ENCODE measurements around the gene CPA1.

CPA1 gene

DNA sequence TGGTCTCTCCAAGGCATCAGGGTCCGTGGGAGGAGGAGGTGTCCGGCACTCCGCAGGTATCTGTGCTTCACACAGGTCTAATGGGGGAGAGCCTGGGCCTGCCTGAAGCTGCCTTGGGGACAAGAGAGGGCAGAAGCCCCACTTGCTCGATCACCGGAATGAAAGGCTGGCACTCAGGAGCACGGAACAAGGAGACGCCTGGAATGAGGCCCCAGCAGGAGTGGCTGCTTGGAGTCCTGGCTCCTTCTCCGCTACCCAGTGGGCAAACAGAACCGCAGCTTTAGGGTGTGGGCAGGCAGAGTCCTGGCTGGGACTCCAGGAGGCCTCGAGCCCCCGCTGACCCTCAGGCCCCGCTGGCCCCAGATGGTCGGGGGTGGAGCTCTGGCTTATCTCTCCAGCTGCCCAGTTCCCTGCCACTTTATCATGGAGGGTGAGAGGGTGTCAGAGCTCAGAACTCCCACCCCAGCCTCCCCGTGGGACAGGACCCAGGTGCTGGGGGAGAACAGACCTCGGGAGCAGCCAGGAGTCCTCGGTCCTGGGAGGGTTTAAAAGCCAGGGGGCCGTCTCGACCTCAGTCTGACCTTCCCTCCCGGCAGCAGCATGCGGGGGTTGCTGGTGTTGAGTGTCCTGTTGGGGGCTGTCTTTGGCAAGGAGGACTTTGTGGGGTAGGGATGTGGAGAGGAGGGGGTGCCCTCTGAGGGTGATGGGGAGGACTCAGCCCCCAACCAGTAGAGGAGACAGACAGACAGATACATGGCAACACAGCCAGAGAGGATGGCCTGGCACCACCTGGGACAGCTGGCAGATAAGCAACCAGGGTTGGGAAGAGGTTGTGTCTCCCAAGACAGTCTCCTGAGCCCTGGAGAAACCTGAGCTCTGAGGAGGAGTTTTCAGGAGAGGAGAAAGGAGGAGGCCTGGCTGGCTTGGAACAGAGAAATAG is at the start of gene CPA1:
Gene CPA1, plus strand, starts transcription at position 574 of the 940 bp plus-strand sequence. Its CDS starts 27 bp downstream, at position 601.
- no peak for DNase-seq (ENCODE audit: low spot score)

DNA sequence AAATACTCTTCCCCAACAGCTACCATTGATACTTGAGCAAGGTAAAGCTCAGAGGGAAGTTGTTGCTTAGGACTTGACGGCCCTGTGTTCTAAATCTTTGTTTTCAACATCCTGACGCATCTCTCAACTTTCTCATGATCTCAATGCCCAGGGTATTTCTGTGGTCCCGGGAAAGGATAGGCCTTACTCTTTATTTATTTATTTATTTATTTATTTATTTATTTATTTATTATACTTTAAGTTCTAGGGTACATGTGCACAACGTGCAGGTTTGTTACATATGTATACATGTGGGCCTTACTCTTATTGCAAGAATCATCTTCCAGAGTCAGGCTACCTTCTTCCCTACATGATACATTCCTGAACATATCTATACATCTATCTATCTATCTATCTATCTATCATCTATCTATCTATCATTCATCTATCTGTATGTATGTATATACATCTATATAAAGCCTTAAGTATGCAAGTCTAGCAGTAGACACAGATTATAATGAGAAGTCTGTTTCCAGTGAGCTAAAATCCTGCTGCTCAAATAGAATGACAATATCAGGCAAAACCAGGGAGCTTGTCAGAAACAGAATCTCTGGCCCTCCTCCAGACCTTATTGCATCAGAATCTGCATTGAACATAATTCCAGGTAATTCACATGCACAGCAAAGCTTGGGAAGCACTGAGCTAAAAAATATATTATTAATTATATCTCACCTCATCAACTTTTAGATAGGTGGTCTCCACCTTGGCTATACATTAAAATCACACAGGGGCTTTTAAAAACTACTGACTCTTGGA is 47.8 kb upstream of the CPA1 start:
- no peak for DNase-seq (ENCODE audit: low spot score)

DNA sequence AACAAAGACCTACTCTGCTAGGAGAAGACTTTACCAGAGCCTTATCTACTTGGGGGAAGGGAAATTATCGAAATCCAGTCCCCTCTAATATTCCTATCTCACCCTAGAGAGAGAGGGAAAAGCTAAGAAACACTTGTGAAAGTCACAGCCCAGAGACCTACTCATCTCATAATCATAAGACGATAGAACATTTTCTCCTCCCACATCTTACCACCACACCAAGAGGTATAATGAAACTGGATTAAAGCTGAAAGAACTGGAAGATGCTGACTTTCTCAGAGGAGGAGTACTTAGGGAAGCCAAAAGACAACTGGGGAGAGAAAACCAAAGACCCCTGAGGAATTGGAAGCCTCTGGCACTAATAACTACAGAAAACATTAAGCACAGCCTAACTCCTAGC is 46.5 kb upstream of the CPA1 start:
- DNase-seq (ENCODE audit: low spot score), result no peak

DNA sequence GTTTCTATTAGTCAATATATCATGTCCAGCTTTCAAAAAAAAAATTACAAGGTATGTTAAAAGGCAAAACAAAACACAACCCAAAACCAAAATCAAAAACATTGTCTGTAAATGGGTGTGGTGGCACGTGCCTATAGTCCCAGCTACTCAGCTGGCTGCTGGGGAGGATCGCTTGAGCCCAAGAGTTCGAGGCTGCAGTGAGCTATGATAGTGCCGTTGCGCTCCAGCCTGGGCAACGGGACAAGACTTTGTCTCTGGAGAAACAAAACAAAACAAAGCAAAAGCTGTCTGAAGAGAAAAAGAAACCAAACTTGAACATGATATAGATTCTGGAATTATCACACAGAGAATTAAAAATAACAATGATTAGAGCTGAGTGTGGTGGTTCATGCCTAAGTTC is 46.0 kb upstream of the CPA1 start:
- no peak for DNase-seq (ENCODE audit: low spot score)

DNA sequence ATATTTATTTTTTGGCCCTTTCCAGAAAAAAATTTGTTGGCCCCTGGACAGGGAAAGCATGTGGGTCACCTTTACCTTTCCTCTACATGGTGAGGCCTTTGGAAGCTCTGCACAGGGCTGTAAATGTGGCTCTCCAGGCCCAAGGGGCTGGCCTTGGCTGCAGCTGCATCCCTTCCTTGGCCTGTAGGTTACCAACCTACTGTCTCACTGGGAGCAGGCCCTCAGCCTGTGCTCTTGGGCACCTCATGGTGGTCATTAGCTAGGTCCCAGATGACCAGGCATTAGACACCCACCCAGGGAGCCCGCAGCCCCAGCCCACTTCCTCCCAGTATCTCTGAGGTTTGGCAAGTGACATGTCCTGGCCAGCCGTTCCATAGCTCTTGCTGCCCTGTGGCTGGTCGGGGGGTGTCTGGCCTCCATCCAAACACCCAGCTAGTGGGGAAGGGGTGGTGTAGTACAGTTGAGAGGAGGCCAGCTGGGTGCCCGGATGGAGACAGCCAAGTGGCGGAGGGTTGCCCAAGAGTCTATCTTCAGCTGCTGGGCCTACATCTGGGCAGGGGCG is 42.8 kb upstream of the CPA1 start:
- DNase-seq (ENCODE audit: low spot score), result no peak

DNA sequence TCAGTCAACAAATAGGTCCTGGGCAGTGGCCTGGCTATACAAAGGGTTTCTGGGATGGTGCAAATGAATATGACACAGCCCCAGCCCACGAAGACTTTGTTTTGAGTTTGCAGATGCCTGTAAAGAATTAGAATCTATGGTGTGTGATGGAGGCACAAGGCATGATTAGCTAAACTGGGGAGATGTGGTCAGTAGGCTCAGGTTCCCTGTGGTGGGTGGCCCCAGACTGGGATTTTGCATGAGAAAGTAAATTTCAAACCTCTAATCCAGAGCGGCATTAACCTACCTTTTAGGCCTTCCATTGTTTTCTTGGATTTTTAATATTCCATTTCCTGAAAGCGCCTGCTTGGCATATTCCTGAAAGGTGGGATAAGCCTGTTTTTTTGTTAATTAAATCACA is 42.1 kb upstream of the CPA1 start:
- DNase-seq (ENCODE audit: low spot score), result no peak

DNA sequence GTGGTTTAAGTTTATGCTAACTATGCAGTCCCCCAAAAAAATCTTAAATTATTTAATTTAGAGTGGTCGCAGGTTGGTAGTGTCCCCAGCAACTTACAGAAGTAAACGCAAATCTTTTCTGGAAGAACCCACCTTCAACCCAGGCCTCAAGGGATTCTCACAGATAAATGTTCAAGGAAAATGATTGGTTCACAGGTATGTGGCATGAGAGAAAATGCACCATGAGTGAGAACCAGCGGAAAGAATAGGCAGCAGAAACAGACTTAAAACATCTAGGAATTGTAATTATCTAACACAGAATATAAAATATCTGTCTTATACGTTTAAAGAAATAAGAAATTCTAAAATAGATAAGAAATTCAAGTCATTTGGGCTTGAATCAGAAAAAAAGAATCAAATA is 38.4 kb upstream of the CPA1 start:
- no peak for DNase-seq (ENCODE audit: low spot score)

DNA sequence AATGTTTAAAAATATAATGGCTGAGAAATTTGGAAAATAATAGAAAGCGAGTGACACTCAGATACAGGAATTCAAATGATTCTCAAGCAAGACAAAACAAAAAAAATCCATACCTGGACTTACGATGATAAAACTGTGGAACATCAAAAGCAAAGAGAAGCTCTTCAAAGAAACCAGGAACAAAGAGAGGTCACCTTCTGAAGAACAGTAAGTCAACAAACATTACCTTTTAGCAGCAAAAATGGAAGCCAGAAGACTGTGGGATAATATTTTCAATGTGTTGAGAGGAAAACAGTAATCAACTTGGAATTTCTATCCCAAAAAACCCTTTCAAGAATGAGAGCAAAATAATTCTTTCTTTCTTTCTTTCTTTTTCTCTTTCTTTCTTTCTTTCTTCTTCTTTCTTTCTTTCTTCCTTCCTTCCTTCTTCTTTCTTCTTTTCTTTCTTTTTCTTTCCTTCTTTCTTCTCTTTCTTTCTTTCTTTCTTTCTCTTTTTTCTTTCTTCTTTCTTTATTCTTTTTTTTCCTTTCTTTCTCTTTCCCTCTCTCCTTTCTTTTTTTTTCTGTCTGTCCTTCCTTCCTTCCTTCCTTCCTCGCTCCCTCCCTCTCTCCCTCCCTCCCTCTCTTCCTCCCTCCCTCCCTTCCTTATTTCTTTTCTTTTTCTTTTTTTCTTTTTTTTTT is 37.5 kb upstream of the CPA1 start:
- DNase-seq (ENCODE audit: low spot score), result no peak

DNA sequence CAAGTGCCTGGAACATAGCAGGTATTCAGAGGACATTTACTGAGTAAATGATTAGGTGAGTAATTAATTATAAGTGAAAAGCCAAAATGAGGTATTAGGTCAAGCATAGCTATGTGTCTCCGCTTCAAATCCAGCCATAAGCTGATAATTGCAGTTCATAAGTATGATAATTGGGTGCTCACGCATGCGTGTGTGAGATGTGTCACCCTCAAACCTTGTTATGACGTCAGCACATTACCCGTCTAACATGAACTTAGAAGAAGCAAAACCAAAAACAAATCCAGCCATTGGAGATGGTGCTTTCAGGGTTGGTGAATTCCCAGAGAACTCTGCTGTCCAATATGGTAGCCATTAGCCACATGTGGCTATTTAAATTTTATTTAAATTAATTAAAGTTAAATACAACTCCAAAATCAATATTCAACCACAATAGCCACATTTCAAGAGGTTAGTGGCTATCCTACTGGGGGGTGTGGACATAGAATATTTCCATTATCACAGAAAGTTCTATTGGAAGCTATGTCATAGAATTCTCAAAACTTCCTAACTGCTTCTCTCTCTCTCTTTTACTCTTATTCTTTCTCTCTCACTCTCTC is 35.9 kb upstream of the CPA1 start, which contains the start of gene CPA5:
Gene CPA5, plus strand, starts transcription at position 546 of the 596 bp plus-strand sequence. CDS start 1,670 bp downstream, outside the sequence.
- no peak for DNase-seq (ENCODE audit: low spot score)

DNA sequence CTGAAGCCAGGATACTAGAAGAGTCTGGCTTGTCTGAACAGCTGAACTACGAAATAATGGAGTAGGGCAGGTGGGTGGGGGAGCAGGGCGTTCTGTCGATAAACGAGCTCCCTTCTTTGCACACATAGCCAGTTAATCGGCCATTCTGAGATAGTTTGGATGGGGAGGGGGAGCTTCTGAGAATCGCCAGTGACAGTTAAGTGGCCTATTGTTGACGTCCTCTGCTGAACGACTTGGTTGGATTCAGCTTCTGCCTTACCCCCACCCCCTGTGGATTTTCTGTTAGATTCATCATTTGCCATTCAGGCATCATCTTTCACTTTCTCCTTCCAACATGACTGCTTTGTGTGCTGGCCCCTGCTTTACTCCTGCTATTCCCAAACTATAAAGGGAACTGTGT is 35.2 kb upstream of the CPA1 start:
- DNase-seq (ENCODE audit: low spot score), result no peak

DNA sequence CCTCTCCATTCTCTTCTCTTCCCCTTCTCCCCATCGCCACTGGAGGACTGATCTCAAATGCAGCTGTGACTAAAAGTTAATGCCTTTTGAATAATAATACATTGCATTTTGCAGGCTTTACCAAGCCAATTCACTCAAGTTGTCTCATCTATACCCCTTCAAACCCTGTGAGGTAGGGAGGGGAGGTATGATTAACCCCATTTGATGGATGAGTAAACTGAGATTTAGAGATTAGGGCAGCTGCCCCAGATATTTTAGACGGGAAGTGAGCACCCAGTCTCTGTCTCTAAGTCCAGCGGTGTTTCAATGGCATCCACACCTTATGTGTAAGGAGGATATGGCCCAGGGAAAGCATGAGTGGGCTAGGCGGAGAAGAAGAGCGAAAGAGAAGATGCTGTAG is 34.6 kb upstream of the CPA1 start:
- no peak for DNase-seq (ENCODE audit: low spot score)

DNA sequence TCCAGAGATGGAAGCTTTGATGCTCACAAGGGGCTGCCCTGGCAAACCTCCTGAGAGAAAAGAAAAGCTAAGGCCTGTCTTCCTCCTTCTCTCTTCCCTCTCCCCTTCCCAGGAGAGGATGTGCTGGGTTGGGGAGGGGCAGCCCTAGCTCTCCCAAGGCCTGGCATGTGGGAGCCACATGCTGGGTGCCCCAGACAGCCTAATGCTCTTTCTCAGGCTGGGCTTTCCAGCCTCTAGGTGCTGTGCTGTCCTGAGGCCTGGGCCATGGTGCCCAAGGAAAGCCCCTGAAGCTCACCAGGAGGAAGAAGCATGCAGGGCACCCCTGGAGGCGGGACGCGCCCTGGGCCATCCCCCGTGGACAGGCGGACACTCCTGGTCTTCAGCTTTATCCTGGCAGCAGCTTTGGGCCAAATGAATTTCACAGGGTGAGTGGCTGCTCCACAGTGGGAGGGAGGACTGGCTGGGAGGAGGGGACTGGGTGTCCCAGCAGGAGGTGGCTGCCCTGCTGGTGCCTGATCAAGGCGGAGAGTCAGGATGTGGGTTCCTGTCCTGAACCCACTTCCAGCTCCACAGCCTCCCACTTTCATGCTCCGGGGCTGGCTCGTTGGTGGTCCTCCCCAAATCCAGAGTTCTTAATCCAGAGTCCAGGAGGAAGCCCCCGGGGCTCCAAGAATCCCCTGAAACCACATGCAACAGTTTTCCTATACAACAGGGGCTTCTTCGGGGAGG is 34.0 kb upstream of the CPA1 start:
- DNase-seq (ENCODE audit: low spot score), result no peak

DNA sequence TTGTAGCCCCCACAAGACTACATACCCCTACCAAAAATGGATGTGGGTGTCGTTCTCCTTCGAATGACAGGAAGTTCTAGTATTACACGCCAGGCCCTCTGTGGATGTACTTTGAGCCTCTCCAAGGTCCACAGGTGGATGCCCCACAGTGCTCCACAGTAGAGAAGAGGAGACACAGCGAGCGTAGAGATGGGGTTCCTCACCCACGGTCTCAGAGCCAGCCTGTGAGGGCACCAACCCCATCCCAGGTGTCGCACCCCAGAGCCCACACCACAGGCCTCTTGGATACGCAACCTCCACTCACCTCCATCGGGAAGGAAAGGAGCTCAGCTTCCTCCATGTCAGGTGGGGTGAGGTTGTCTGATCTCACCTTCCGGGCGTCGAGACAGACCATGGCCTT is 33.4 kb upstream of the CPA1 start:
- DNase-seq (ENCODE audit: low spot score), result no peak

DNA sequence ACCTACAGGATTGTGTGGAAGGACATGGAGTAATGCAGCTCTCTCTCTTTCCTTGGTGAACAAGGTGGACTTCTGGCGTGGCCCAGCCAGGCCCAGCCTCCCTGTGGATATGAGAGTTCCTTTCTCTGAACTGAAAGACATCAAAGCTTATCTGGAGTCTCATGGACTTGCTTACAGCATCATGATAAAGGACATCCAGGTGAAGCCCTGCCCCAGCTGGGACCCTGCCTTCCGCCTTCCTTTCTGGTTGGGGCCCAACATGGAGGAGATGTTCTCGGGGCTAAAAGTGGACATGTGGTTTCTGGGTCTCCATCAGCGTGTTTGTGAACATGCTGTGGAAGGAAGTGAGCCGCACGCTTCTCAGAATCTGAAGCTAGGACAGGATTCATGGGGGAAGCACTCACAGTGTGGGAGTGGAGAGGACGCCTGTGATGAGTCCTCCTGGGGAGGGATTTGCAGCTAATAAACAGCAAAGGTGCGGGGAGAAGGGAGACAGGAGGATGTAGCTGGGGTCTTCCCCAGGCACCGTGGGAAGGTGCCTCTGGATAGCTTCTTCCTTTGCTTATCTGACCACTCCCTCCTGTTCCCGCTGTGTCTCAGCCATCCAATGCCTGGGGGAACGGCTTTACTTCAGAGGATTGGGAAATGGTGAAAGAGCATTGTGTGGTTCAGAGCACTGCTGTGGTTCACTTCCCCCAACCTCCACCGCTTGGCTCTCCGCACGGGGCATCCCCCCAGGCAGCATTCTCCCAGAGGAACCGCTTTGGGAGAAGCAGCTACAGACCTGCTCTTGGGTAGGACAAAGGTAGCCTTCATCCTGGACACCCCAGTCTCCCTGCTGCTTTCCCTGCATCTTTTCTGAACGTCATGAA is 30.1 kb upstream of the CPA1 start:
- DNase-seq (ENCODE audit: low spot score), result no peak

DNA sequence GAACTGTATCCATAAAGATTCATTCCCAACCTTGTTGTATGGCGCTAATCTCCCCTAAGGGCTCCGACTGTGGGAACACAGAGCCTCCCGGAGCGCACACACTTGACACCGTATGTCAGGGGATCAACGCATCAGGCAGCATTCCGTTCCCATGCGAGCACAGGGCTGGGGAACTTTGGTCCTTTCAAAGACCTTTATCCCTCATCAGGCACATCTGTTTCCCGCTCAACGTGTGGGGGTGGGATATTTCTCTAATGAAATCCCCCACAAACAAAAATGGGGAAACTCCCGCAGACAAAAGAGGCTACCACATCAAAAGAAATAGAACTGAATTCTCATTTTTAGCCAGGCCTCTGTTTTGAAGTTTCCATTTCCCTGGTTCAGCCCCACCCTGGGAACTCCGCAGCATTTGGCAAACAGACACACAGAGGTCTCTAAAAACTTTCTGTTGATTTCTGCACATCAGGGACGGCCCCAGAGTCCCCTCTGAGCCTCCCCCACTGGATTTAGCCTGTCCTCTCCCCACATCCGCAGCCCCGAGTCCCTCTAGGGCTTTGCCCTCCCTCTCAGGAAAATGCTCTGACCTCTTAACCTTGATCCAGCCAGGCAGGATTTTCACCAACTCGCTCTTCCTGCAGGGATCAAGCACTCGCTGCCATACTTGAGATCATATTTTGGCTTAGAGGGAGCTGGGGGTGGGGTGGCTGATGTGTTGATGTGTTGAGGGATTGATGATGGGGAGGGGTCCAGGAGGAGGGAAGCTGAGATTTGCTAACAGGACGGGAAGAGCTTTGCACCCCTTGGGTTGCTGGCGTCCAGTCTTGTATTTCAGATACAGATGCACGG is 29.1 kb upstream of the CPA1 start:
- no peak for DNase-seq (ENCODE audit: low spot score)

DNA sequence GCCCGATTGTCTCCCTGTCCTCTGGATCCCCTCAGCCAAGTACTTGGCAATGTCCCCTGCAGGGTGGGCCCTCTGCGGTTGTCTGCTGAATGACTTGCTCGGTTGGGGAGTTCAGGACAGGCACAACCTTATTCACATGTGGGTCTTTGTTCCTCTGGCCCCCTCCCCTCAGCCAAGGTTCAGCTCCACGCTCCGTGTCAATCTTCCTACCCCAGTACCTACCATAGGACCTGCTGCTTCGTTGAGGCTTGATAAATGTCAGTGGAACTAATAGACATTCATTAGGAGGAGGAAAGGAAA is 28.6 kb upstream of the CPA1 start:
- no peak for DNase-seq (ENCODE audit: low spot score)

DNA sequence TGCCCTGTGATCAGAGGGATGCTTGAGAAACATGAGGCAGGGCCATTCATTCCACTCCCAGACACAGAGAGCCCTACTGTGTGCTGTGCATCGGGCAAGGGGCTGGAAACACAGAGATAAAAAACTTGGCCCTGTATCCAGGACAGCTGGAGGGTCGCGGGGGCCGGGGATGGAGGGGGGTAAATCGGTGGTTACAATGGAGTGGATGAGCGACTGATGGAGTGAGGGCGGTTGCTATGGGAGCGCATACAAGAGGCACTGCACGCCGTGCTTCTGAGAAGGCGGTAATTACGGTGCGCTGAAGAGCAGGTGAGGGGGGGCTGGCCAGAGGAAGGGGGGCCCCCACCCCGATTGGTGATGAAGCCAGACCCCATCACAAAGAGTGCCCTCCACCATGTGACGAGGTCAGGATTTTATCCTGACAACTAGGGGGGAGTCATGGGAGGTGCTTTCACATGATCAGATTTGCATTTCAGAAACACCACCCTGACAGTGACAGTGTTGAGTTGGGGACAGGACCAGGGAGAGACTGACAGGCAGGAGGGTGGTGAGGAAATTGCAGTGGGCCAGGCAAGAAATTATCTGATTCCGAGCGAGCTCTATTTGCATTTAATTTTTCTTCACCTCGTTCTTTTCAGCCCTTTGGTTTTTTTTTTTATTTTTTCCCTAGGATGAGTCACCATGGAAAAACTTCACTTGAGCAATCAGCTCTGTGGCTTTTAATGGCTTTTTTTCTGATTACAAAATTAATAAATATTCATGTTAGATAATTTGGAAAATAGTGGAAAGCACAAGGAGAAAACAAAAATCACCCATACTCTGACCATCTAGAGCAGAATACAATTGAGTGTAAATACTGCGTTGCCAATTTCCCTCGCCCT is 27.9 kb upstream of the CPA1 start:
- no peak for DNase-seq (ENCODE audit: low spot score)

DNA sequence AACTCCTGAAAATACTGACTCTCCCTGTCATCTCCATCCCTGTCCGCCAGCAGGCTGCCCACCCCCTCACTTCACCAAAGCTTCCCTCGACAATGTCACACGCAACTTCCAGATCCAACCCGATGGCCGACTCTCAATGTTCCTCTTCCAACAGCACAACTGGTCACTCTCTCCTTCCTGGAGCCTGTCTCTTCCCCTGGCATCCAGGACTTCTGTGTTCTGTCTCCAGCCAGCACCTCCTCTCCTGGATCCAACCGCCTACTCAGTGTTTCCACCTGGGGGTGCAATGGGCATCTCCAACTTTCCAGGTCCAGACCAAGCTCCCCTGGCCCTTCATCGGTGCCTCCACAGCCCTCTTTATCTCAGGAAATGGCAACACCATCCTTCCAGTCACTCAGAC is 27.1 kb upstream of the CPA1 start:
- DNase-seq (ENCODE audit: low spot score), result no peak
